IgD-negative memory B cell (primary cell): ENCODE results near the gene MEIS1. TPM values are rescaled to one million over a fixed set of nuclear protein-coding genes. Genes with fewer than 3 reads are reported as not detected.

Experiments used
- H3K27ac Mint-ChIP-seq, 3 donors: one replicate each; pipeline ENCODE4 v1.8.0; 2020 to 2022; ENCODE audit warnings: mild to moderate bottlenecking in 3 of 3, mixed read lengths in 3 of 3, moderate library complexity in 1 of 3
- H3K27me3 Mint-ChIP-seq: one replicate; pipeline ENCODE4 v1.8.0; 2021; ENCODE audit warnings: mixed read lengths
- H3K36me3 Mint-ChIP-seq: one replicate; pipeline ENCODE4 v1.8.0; 2020; ENCODE audit warnings: mild to moderate bottlenecking, mixed read lengths
- H3K4me1 Mint-ChIP-seq, 3 donors: one replicate each; pipeline ENCODE4 v1.8.0; 2020 to 2022; ENCODE audit warnings: mixed read lengths in 3 of 3, mild to moderate bottlenecking in 1 of 3
- H3K4me3 Mint-ChIP-seq, 4 donors: one replicate each; pipeline ENCODE4 v1.8.0; 2020 to 2022; ENCODE audit warnings: mild to moderate bottlenecking in 4 of 4, mixed read lengths in 4 of 4, moderate library complexity in 3 of 4
- H3K9me3 Mint-ChIP-seq, 3 donors: one replicate each; pipeline ENCODE4 v1.8.0; 2020 to 2021; ENCODE audit warnings: mixed read lengths in 3 of 3, mild to moderate bottlenecking in 1 of 3
- polyA plus RNA-seq: library from polyadenylated mRNA; unstranded; fragments of 300-500 nt; fragmentation: Illumina TruSeq; gene quantifications from one replicate; pipeline ENCODE4 v1.2.3, GENCODE V29; 2021

Gene MEIS1
- polyA plus RNA-seq, 1 donor from 2014 or later, result 0.33 TPM

DNA sequence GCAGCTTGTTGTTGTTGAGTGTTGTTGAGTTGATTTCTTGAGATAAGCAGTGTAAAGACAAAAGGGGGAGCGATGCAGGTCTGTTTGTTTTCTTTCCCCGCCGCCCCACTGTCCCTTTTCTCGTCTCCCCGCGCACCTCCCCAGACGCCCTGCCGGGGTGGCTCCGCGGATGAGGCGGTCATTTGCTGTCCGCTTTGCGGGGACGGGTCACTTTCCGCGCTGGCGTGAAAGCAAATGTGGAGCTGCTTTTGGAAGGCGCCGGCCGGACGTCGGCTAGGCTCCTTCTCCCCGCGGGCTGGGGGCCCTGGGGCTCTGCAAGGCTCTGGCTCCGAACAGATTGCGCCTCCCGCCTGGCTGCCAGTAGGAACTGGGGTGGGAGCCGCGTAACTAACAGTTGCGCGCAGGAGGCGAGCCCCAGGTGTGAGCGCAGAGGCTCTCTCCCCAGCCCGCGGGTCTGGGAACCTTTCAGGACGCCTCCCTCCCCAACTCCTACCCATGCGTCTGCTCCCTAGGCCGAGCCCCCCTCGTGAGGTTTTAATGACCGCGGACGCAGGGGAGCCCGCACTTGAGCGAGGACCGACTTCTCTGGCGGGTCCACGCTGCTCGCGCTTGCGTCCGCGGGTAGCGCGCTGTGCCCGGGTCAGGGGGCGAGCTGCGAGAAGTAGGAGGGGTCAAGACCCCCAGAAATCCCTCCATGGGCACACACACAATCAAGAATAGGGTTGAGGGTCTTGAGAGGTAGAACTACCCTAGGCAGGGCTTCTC is 146.6 kb downstream of the MEIS1 start:
- Mint-ChIP-seq H3K27me3 (peaks cover 47% of the 10 kb centered on the region), H3K4me3 (no peak overlapping the region), H3K36me3 (peaks cover 4% of the 10 kb centered on the region), H3K9me3 (peaks cover 0 to 6% (median 0%) of the 10 kb centered on the region in 3 donors), H3K4me1 (peaks cover 0 to 5% (median 3%) of the 10 kb centered on the region in 3 donors), H3K27ac (no peak overlapping the region)

DNA sequence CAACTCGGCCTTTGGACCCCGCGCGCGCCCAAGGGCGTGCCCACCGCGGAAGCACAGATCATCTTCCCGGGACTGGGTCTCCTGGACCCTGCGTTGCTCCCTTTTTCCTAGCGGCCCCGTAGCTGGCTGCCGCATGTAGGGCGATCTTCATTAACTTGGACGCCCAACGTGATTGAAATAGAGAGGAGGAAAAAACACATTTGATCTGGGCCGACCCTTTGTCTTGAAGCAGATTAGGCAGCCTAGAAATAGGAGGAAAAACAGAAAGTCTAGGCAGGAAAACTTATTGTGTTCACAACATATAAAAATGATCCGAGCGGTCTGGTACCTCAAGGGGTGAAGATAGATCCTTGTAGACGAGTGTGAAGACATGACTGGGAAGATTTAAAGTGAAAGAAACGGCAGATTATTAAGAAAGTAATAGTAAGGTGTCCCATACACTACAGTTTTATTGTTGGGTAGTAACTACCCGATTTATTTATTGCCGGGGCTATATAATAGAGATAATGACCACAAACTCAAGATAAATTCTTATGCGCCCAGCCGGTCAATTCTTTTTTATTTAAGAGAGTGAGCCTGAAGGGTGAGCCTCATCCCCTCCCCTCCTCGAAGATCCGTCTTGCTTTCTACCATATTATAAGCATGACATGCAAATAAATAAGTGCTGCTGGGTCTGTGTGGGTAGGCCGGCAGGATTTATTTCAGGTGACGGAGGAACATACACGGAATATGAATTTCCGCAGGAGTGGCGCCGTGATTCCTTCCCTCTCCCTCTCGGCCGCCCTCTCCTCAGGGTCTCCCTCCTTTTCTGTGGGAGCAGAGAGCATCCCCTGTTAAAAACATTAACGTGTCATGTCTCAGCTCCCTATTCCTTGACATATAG is 147.4 kb downstream of the MEIS1 start:
- no peak overlapping the region for H3K27ac Mint-ChIP-seq
- no peak overlapping the region for H3K4me3 Mint-ChIP-seq
- H3K27me3 Mint-ChIP-seq, result peaks cover 39% of the 10 kb centered on the region
- peaks cover 0 to 6% (median 0%) of the 10 kb centered on the region in 3 donors for H3K9me3 Mint-ChIP-seq
- H3K36me3 Mint-ChIP-seq, result peaks cover 4% of the 10 kb centered on the region
- H3K4me1 Mint-ChIP-seq, result peaks cover 0 to 5% (median 3%) of the 10 kb centered on the region in 3 donors

DNA sequence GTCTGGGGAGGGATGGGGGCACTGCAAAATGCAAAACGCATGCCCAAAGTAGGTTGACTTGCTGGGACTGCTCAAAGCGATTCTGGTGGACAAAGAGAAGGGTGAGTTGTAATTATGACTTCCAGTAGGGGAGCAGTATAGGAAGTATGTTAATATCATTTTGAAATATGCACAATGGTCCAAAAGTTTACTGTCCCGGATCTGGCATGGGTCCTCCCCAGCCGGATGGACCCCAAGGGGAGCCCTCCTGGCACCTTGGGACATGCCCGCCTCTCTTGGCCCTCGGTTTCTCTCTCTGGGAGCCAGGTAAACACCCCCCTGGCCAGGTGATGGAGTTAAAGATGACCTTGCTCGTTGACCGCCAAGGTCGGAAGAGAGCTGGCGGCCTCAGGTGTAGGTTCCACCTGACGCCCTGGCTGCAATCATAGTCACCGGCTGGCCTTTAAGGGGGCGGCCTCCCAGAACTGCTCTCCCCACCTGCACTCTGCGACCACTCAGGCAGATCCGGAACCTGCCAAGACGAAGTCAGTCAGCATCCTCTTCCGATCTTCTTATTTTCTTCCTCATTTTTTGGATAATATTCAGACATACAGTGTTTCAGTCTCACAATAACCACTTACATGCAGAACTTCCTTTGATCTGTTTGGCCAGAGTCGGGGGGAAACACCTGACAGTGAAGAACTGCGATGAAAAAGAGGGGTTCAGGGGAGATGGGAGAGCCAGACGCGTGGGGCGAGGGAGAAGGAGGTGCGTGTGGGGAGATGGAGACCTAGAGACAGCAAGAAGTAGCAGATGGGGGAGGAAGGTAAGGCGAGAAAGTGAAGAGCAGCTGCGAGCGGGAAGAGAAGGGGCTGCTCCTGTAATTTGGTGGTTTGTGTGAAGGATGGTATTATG is 148.3 kb downstream of the MEIS1 start:
- Mint-ChIP-seq H3K27ac (no peak overlapping the region), H3K4me1 (peaks cover 0 to 5% (median 2%) of the 10 kb centered on the region in 3 donors), H3K27me3 (peaks cover 33% of the 10 kb centered on the region), H3K4me3 (no peak overlapping the region), H3K9me3 (peaks cover 0 to 6% (median 0%) of the 10 kb centered on the region in 3 donors), H3K36me3 (peaks cover 4% of the 10 kb centered on the region)

DNA sequence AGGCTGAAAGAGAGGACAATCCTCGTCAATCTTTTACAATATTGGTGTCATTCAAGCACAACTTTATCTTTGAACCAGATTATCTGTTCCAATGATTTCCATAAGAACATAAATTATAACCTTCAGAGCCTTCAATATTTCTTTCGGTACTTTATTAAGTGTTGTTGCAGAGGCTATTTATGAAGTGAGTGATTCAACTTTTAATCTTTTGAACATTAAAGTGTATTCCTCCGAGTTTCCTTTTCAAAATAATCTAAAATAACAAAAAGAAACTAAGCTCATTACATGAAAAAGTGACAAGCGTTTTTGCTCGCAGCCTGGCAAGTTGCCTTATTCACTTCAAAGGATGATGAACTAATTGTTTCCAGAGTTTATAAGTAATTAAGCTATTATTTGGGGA is 149.0 kb downstream of the MEIS1 start:
- Mint-ChIP-seq H3K9me3 (peaks cover 0 to 6% (median 0%) of the 10 kb centered on the region in 3 donors), H3K4me3 (no peak overlapping the region), H3K4me1 (peaks cover 0 to 5% (median 2%) of the 10 kb centered on the region in 3 donors), H3K27me3 (peaks cover 26% of the 10 kb centered on the region), H3K27ac (no peak overlapping the region), H3K36me3 (peaks cover 4% of the 10 kb centered on the region)

DNA sequence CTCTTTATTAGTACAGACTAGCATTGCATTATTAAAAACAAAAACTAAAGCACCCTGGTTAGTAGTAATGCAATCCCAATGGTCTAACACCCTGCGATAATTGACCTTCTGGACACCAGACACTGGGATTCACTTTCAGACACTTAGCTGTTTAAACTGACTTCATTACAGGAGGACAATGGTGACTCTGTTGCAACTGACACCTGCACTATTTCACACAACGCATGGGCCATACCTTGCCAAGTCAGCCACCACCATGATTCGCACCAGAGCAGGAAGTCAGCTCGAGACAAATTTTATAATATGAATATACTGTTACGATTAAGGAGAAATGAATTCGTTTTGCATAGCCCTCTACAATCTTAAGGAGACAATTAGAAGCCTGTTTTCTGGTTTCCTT is 150.7 kb downstream of the MEIS1 start:
- Mint-ChIP-seq H3K4me3 (no peak overlapping the region), H3K27ac (no peak overlapping the region), H3K27me3 (peaks cover 18% of the 10 kb centered on the region), H3K4me1 (peaks cover 0 to 5% (median 0%) of the 10 kb centered on the region in 3 donors), H3K9me3 (peaks cover 0 to 8% (median 6%) of the 10 kb centered on the region in 3 donors), H3K36me3 (no peaks in the 10 kb centered on the region)

DNA sequence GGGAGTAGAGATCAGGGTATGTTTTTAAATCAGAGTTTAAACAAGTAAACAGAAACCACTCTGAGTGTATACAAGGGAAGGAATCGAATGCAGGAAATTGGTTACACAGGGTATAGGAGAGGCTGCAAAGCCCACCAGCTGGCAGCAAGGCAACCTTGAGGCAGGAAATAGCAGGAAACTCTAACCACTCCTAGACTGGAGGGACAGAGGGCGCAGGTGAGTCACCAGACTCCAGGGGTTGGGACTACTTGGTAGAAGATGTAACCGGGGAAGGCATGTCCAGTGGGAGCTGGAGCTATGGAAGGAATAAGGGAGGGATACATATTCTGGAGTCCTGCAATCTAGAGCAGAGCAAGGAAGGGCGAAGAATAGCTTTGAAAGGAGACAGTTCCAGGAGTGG is 152.3 kb downstream of the MEIS1 start:
- Mint-ChIP-seq H3K4me3 (no peak overlapping the region), H3K9me3 (peaks cover 2 to 14% (median 3%) of the 10 kb centered on the region in 3 donors), H3K36me3 (no peaks in the 10 kb centered on the region), H3K27ac (no peak overlapping the region), H3K4me1 (no peaks in the 10 kb centered on the region), H3K27me3 (peaks cover 12% of the 10 kb centered on the region)

DNA sequence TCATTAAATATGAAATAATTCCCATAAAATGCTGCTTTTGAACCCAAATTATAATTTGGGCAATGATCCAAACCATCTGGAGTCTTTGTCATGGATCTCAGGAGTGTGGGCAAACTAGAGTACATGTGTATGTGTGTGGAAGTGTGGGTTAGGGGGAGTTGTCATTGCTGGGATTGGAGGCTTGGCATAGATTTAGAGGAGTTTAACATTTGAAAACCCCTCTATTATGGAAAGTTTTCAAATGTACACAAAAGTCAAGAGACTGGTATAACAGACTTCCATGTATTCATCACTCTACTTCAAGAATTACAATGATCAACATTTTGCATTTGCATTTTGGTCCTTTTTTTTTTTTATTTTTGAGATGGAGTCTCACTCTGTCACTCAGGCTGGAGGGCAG is 159.1 kb downstream of the MEIS1 start:
- no peak overlapping the region for H3K27ac Mint-ChIP-seq
- peaks cover 3% of the 10 kb centered on the region for H3K27me3 Mint-ChIP-seq
- H3K4me3 Mint-ChIP-seq, result no peak overlapping the region
- no peaks in the 10 kb centered on the region for H3K4me1 Mint-ChIP-seq
- H3K9me3 Mint-ChIP-seq, result peaks cover 2 to 16% (median 5%) of the 10 kb centered on the region in 3 donors
- H3K36me3 Mint-ChIP-seq, result no peaks in the 10 kb centered on the region

DNA sequence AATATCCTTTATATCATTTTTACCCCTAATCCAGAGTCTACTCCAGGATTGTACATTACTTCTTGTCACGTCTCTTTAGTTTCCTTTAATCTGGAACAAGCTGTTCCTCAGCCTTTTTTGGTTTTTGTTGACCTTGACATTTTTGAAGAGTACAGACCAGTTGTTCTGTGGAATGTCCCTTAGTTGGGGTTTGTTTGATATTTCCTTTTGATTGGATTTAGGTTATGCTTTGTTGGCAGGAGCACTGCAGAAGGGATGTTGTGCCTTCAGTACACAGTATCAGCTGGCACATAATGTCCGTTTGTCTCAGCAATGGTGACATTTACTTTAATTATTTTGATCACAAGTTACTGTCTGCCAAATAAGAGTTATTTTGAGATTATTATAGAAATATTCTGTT is 160.6 kb downstream of the MEIS1 start:
- Mint-ChIP-seq H3K9me3 (peaks cover 3 to 11% (median 5%) of the 10 kb centered on the region in 3 donors), H3K4me3 (no peak overlapping the region), H3K27me3 (peaks cover 7% of the 10 kb centered on the region), H3K4me1 (no peaks in the 10 kb centered on the region), H3K27ac (no peak overlapping the region), H3K36me3 (no peaks in the 10 kb centered on the region)

DNA sequence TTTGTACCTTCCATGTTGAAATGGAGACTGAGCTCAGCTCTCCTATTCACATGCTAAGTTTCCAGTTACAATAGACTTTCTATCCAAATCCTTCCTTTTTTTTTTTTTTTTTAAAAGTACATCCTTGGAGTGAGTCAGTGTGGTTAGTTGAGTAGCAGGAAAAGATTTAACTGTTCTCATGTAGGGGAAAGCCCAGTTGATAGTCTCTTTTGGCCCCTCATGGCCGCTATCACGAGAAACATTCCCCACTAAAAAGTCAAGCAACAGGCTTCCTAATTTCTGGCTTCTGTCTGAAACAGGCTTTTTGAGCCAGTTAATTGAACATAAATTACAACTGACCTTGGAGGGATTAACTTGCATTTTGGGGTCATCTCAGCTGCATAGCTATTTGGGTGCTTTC is 161.3 kb downstream of the MEIS1 start:
- H3K36me3 Mint-ChIP-seq, result no peaks in the 10 kb centered on the region
- no peaks in the 10 kb centered on the region for H3K4me1 Mint-ChIP-seq
- peaks cover 7% of the 10 kb centered on the region for H3K27me3 Mint-ChIP-seq
- no peak overlapping the region for H3K27ac Mint-ChIP-seq
- peaks cover 3 to 11% (median 5%) of the 10 kb centered on the region in 3 donors for H3K9me3 Mint-ChIP-seq
- no peak overlapping the region for H3K4me3 Mint-ChIP-seq

DNA sequence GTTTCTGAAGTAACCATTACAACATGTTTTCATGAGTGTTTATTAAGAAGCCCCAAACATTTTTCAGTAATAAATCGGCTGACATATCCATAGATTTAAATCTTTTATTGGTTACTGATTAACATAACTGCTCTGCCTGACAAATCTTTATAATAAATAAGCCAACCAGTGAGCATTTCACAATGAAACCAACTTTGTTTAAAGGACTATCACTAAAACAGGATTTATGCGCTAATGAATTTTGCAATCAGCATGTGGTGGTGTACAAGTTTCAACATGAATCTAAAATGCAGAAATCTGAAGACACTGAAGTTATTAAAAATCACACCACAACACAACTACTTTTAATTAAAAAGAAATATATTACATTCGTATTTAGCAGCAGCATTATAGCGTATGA is 166.7 kb downstream of the MEIS1 start:
- peaks cover 7% of the 10 kb centered on the region for H3K27me3 Mint-ChIP-seq
- no peaks in the 10 kb centered on the region for H3K4me1 Mint-ChIP-seq
- H3K36me3 Mint-ChIP-seq, result no peaks in the 10 kb centered on the region
- H3K9me3 Mint-ChIP-seq, result peaks cover 0 to 6% (median 3%) of the 10 kb centered on the region in 3 donors
- H3K4me3 Mint-ChIP-seq, result no peak overlapping the region
- no peak overlapping the region for H3K27ac Mint-ChIP-seq

DNA sequence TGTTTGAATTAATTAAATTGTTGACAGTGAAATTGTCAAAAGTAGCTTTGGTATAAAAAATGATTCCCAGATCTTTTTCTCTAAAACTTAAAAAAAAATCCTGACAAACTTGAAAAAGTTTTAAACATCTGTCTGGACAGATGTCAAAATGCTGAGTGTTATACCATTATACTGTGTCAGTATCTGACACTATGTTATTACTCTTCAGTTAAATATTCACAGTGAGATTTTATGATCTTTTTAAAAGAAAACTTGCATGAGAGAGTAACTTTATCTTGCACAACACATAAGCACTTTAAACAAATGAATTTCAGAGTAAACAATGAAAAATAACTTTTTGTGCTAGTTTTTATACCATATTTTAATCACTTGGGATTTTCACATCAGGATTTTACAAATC is 167.4 kb downstream of the MEIS1 start:
- Mint-ChIP-seq H3K4me3 (no peak overlapping the region), H3K4me1 (no peaks in the 10 kb centered on the region), H3K27ac (no peak overlapping the region), H3K9me3 (peaks cover 0 to 6% (median 3%) of the 10 kb centered on the region in 3 donors), H3K36me3 (no peaks in the 10 kb centered on the region), H3K27me3 (peaks cover 7% of the 10 kb centered on the region)

DNA sequence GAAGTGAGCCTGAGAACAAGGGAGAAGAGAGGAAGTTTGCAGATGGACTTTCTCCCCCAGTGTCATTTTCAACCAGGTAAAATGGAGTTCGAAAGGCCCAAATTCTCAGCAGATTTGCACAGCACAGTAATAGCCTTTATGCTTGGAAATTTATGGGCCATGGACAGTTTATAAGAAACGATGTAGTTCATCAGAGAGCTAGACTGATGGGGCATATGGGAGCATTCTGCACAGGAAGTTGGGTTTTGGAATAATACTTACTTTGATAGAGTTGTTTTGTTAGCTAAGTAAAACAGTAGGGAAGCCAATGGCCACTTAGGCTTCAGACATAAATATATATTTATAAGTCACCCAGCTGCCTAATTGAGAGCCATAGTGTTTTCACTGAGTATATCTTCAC is 169.4 kb downstream of the MEIS1 start:
- Mint-ChIP-seq H3K36me3 (no peaks in the 10 kb centered on the region), H3K9me3 (peaks cover 0 to 3% (median 1%) of the 10 kb centered on the region in 3 donors), H3K27me3 (peaks cover 4% of the 10 kb centered on the region), H3K4me1 (no peaks in the 10 kb centered on the region), H3K27ac (no peak overlapping the region), H3K4me3 (no peak overlapping the region)

DNA sequence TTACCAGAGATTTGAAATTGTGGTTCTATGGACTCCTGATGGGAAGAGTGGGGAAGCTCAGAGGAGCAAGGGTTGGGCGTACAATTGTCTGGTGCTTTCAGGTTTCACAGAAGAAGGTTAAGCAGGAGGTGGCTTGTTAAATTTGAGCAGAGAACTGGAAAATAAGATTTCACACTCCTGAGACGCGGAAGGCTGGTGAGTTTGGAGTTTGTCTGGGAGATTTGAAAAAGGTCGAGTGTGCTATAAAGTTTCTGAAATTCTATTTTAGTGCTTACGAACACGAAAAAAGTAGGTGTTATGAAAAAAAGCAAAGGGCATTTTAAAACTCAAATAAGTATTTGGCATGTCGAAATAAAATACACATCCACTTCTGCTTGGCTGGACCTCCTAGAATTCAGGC is 170.1 kb downstream of the MEIS1 start:
- no peak overlapping the region for H3K4me3 Mint-ChIP-seq

DNA sequence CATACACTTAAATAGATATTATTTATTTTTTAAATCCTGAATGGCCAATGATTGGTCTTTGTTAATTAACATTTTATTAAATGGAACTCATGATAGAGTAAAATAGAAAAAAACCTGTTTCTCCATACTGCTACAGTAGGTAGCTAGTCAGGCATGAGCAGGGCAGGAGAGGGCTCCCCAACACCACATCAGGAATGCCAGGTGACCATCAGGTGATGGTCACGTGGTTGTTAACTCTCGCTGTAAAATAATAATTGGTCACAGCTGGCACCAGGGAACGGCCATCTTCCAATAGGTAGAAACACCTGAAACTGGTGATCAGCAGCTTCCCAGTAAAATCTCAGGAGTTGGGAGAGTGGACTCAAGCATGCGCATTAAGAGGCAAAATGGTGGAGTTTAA is 172.2 kb downstream of the MEIS1 start:
- no peaks in the 10 kb centered on the region for H3K27me3 Mint-ChIP-seq
- H3K36me3 Mint-ChIP-seq, result no peaks in the 10 kb centered on the region
- no peak overlapping the region for H3K27ac Mint-ChIP-seq
- no peaks in the 10 kb centered on the region for H3K4me1 Mint-ChIP-seq
- H3K4me3 Mint-ChIP-seq, result no peak overlapping the region
- peaks cover 0 to 7% (median 0%) of the 10 kb centered on the region in 3 donors for H3K9me3 Mint-ChIP-seq

More for the DNA sequence above, 170.1 kb downstream of the MEIS1 start:
- H3K9me3 Mint-ChIP-seq, result peaks cover 0 to 3% (median 0%) of the 10 kb centered on the region in 3 donors
- no peaks in the 10 kb centered on the region for H3K4me1 Mint-ChIP-seq
- peaks cover 3% of the 10 kb centered on the region for H3K27me3 Mint-ChIP-seq
- H3K36me3 Mint-ChIP-seq, result no peaks in the 10 kb centered on the region
- no peak overlapping the region for H3K27ac Mint-ChIP-seq
